Kidney (tissue), 14 donors: ENCODE data around the gene PARG. TPM values are rescaled to one million over a fixed set of nuclear protein-coding genes. Genes with fewer than 3 reads are reported as not detected.

Experiments
- DNase-seq, 5 donors: peaks; one replicate each; pipeline ENCODE4 v3.0.0-alpha.2; 2013 to 2020
- FAIRE-seq: peaks from 2 replicates; lab custom pipeline; 2012; peaks lifted over from hg19 to GRCh38; lab: Jason Lieb, UNC
- H3K27ac ChIP-seq, 2 donors: one replicate each; pipeline ENCODE4 v1.7.0; 2013; ENCODE audit warnings: low read depth in 2 of 2, low read length in 2 of 2, inconsistent platforms in 1 of 2
- H3K27me3 ChIP-seq: one replicate; pipeline ENCODE4 v1.7.1; 2013; ENCODE audit warnings: low read length, inconsistent platforms; ENCODE audit not compliant: control insufficient read depth, insufficient read depth
- H3K36me3 ChIP-seq, 3 donors: one replicate each; pipeline versions ENCODE4 v1.7.0 to v1.7.1; 2013; ENCODE audit warnings: low read length in 3 of 3, control low read depth in 1 of 3, inconsistent platforms in 1 of 3; ENCODE audit not compliant: insufficient read depth in 3 of 3, control insufficient read depth in 2 of 3
- H3K4me1 ChIP-seq, 3 donors: one replicate each; pipeline versions ENCODE4 v1.7.0 to v1.7.1; 2013; ENCODE audit warnings: low read length in 3 of 3, inconsistent platforms in 1 of 3, low read depth in 1 of 3; ENCODE audit not compliant: control insufficient read depth in 2 of 3, insufficient read depth in 2 of 3
- H3K4me3 ChIP-seq, 3 donors: one replicate each; pipeline versions ENCODE4 v1.7.0 to v1.8.1; 2013; ENCODE audit warnings: low read length in 3 of 3, control low read depth in 1 of 3, inconsistent platforms in 1 of 3
- H3K9ac ChIP-seq, 3 donors: one replicate each; pipeline versions ENCODE4 v1.7.0 to v1.7.1; 2013; ENCODE audit warnings: low read length in 3 of 3, control low read depth in 1 of 3, inconsistent platforms in 1 of 3
- H3K9me3 ChIP-seq, 3 donors: one replicate each; pipeline versions ENCODE4 v1.7.0 to v1.7.1; 2013; ENCODE audit warnings: low read length in 3 of 3, control low read depth in 1 of 3, inconsistent platforms in 1 of 3; ENCODE audit not compliant: control insufficient read depth in 2 of 3, insufficient read depth in 1 of 3
- CTCF ChIP-seq: IDR thresholded peaks from 3 replicates; pipeline ENCODE4 v1.5.1; 2012; ENCODE audit warnings: mild to moderate bottlenecking, moderate library complexity, borderline replicate concordance; ENCODE audit not compliant: insufficient read depth; ENCODE audit errors: extremely low read depth
- intact Hi-C: fragments of 100-400 bp; cut with DNase I; formaldehyde crosslinking; loops from one replicate; pipeline ENCODE4 v1.11.1; 2022
- polyA plus RNA-seq: library from polyadenylated mRNA; stranded (reverse); fragments of 350-450 nt; fragmentation: Illumina TruSeq; extraction: RNeasy Lipid Tissue Mini Kit (QIAGEN cat#74804); gene quantifications from one replicate; pipeline ENCODE4 v1.2.3, GENCODE V29; 2014; ENCODE audit warnings: low read depth, low replicate concordance; ENCODE audit not compliant: insufficient read depth
- total RNA-seq: library from RNA; stranded (reverse); fragmentation: NEBNext Ultra II Directional; extraction: Animal tissue kit (Norgen Biotek cat#: 25700); gene quantifications from one replicate; pipeline ENCODE4 v1.2.1, GENCODE V29; 2021
- donor health status: control.
- donor health status: control.
- donor health status: control.
- donor health status: control.
- donor health status: control.
- donor health status: DM: yes; HTN: yes; CAD: no.
- donor health status: Normal renal cell carcinoma (clear cell type).

Gene PARG
- total and polyA plus RNA-seq, 2 donors from 2014 or later: 7.8 to 30.3 TPM

- Histone ChIP-seq H3K4me1 (peaks cover 0 to 5% (median 0%) of the 10 kb centered on the region in 3 donors), H3K36me3 (peaks cover 0 to 11% (median 2%) of the 10 kb centered on the region in 3 donors), H3K27me3 (no peaks in the 10 kb centered on the region), H3K9ac (no peak overlapping the region), H3K27ac (no peak overlapping the region), H3K4me3 (no peak overlapping the region), H3K9me3 (no peaks in the 10 kb centered on the region)
- DNase-seq (no peak), FAIRE-seq (no peak)
- intact Hi-C loops: no loop called here
- TF ChIP-seq CTCF: no peak
Measured at GRCh38 chr10:49830846-49831245, 111.0 kb downstream of the PARG start.

GRCh38 chr10:49830016-49830415 lies 111.8 kb downstream of the PARG start:
- Histone ChIP-seq H3K4me1 (peaks cover 0 to 5% (median 0%) of the 10 kb centered on the region in 3 donors), H3K4me3 (no peak overlapping the region), H3K36me3 (peaks cover 0 to 11% (median 2%) of the 10 kb centered on the region in 3 donors), H3K27me3 (no peaks in the 10 kb centered on the region), H3K9ac (no peak overlapping the region), H3K27ac (no peak overlapping the region), H3K9me3 (no peaks in the 10 kb centered on the region)
- DNase-seq: peak in 1 of 5 donors; percentile 9
- no peak for FAIRE-seq
- no peak for TF ChIP-seq CTCF
- intact Hi-C loops: no loop called here

- FAIRE-seq: no peak
- intact Hi-C loops: no loop called here
Measured at GRCh38 chr10:49827297-49827696, 114.5 kb downstream of the PARG start.

More at GRCh38 chr10:49827297-49827696, 114.5 kb downstream of the PARG start:
- H3K9me3 ChIP-seq: no peaks in the 10 kb centered on the region
- H3K4me3 ChIP-seq: no peak overlapping the region
- no peak for TF ChIP-seq CTCF
- H3K9ac ChIP-seq: no peak overlapping the region
- no peak overlapping the region for H3K27ac ChIP-seq
- peaks cover 0 to 9% (median 2%) of the 10 kb centered on the region in 3 donors for H3K36me3 ChIP-seq
- H3K4me1 ChIP-seq: peaks cover 0 to 3% (median 0%) of the 10 kb centered on the region in 3 donors
- H3K27me3 ChIP-seq: no peaks in the 10 kb centered on the region
- no peak for DNase-seq
